NB4 (cell line): Measurements from ENCODE around the gene DST.

Experiments used
- MYC ChIP-seq: IDR thresholded peaks from 2 replicates; pipeline ENCODE4 v1.6.1; 2011; ENCODE audit warnings: low read depth, low read length
- POLR2A ChIP-seq: IDR thresholded peaks from 2 replicates; pipeline ENCODE4 v1.6.1; 2011; ENCODE audit warnings: mild to moderate bottlenecking; ENCODE audit not compliant: insufficient read length; ENCODE audit errors: extremely low read depth
- TF ChIP-seq, protein P1 (sequence below): IDR thresholded peaks from one replicate; pipeline ENCODE4 v1.5.1; 2012; ENCODE audit warnings: low read depth, low read length
- TF ChIP-seq, protein P2 (sequence below): IDR thresholded peaks from 2 replicates; pipeline ENCODE4 v1.6.1; 2011; ENCODE audit warnings: low read depth, low read length

DNA sequence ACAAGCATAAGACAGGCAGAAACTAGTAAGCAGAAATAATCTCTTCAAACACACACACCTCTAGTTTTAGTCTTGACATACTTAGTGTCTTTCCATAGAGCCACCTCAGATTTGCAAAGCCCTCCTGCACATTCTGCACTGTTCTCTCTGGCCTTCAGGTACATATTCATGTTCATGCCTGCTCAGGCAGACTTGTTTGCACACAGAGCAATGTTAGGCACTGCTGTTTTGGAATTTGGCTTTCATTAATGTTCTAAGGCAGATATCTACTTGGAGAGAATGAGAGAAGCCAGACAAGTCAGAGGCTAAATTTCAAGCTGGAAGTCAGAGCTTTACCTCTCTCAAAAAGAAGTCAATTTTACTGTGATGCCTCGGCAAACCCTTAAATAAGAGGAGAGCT is 21.3 kb upstream of the DST start:
- TF ChIP-seq, protein P1, sequence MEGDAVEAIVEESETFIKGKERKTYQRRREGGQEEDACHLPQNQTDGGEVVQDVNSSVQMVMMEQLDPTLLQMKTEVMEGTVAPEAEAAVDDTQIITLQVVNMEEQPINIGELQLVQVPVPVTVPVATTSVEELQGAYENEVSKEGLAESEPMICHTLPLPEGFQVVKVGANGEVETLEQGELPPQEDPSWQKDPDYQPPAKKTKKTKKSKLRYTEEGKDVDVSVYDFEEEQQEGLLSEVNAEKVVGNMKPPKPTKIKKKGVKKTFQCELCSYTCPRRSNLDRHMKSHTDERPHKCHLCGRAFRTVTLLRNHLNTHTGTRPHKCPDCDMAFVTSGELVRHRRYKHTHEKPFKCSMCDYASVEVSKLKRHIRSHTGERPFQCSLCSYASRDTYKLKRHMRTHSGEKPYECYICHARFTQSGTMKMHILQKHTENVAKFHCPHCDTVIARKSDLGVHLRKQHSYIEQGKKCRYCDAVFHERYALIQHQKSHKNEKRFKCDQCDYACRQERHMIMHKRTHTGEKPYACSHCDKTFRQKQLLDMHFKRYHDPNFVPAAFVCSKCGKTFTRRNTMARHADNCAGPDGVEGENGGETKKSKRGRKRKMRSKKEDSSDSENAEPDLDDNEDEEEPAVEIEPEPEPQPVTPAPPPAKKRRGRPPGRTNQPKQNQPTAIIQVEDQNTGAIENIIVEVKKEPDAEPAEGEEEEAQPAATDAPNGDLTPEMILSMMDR, result no peak
- TF ChIP-seq POLR2A (no peak), MYC (no peak)
- TF ChIP-seq, protein P2, sequence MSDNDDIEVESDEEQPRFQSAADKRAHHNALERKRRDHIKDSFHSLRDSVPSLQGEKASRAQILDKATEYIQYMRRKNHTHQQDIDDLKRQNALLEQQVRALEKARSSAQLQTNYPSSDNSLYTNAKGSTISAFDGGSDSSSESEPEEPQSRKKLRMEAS, result no peak
